ENCODE results near the gene MAP2K5.

DNA sequence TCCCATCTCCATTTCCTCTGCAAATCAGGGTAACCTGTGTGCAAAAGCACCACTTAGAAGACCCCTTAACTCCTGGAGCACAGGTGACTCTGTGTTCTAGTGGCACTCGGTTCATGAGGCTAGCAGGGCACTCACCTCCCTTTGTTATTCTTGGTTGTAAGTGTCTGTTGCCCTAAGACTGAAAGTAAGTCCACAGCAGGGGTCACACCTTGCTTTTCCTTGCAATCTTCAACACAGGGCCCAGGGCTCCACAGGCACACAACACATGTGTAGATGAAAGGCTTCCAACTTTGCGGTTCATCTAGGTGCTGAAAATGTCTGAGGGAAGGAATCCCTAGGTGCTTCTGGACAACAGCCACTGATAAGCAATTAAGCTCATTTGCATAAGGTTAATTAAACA, 294.5 kb downstream of the MAP2K5 start:
- TF ChIP-seq POLR2A (IDR thresholded peaks at IDR 0.05; ENCODE audit: low read length) = no peak
- no peak for TF ChIP-seq GATA1 (IDR thresholded peaks at IDR 0.05; ENCODE audit: low read depth, low read length)
